ENCODE results near the gene RCCD1.

DNA sequence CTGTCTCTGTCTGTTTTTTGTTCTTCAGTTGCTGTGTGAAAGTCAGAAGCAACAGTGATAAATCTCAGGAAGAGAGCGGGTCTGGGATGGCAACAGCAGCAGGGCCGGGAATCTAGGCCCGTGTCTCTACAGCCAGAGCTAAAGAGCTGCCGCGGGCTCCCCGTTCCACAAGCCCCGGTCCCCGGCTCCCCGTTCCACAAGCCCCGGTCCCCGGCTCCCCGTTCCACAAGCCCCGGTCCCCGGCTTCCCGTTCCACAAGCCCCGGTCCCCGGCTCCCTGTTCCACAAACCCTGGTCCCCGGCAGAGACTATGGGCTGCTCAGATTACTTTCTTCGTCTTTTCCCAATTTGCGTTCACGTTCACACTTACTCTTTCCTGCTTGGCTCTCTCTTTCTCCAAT is 19.5 kb downstream of the RCCD1 start:
- TF ChIP-seq, protein P1, sequence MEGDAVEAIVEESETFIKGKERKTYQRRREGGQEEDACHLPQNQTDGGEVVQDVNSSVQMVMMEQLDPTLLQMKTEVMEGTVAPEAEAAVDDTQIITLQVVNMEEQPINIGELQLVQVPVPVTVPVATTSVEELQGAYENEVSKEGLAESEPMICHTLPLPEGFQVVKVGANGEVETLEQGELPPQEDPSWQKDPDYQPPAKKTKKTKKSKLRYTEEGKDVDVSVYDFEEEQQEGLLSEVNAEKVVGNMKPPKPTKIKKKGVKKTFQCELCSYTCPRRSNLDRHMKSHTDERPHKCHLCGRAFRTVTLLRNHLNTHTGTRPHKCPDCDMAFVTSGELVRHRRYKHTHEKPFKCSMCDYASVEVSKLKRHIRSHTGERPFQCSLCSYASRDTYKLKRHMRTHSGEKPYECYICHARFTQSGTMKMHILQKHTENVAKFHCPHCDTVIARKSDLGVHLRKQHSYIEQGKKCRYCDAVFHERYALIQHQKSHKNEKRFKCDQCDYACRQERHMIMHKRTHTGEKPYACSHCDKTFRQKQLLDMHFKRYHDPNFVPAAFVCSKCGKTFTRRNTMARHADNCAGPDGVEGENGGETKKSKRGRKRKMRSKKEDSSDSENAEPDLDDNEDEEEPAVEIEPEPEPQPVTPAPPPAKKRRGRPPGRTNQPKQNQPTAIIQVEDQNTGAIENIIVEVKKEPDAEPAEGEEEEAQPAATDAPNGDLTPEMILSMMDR (IDR thresholded peaks at IDR 0.05): no peak
- TF ChIP-seq POLR2A (IDR thresholded peaks at IDR 0.05) (no peak), EP300 (IDR thresholded peaks at IDR 0.05) (no peak), POLR2AphosphoS5 (IDR thresholded peaks at IDR 0.05) (no peak)

All from suprapubic skin (tissue), 4 donors.